ENCODE results near the gene CRYBA1. TPM values are rescaled to one million over a fixed set of nuclear protein-coding genes. Genes with fewer than 3 reads are reported as not detected.

CRYBA1 gene
- total and polyA plus RNA-seq, 2 of the 8 experiments (the other 6 are each of a cell fraction or from before 2014, with no cell fraction given): not detected

DNA sequence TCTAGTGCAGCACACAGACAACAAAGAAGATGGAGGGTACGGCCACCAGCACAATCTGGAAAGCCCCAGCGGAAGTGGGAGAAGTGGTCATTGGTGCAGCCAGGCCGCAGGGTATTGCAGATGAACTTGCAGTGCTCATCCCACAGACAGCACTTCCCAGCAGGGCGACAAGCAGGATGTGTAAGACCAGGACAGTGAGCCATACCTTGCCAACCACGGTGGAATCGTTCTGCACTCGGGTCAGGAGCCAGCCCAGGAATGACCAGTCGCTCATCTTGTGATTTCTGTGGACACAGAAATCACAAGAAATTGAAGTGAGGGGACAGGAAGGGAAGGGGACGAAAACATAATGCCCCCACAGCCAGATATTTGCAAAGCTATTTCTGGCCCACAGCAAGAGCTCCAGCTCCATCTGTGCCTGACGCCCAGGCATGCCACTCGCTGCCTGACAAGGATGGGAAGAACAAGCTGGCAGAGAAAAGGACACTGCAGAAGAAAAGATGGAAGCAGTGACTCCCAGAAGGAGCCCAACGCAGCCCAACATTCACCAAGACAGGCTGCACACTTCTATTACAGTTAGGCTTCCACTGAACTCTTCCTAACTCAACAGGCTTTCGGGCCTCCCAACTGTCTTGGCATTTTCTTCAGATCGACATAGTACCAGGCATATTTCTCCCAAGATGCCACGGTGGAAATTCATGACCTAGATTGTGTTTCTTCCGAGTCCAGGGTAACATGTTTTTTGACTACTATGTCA, 49.0 kb upstream of the CRYBA1 start (continued):
- TF ChIP-seq, protein P1, sequence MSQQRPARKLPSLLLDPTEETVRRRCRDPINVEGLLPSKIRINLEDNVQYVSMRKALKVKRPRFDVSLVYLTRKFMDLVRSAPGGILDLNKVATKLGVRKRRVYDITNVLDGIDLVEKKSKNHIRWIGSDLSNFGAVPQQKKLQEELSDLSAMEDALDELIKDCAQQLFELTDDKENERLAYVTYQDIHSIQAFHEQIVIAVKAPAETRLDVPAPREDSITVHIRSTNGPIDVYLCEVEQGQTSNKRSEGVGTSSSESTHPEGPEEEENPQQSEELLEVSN (IDR thresholded peaks at IDR 0.05): no peak
- TF ChIP-seq GTF2F1 (IDR thresholded peaks at IDR 0.05; ENCODE audit: borderline replicate concordance, low read depth, low read length): no peak
- no peak for TF ChIP-seq CREB1 (IDR thresholded peaks at IDR 0.05)
- TF ChIP-seq, protein P2, sequence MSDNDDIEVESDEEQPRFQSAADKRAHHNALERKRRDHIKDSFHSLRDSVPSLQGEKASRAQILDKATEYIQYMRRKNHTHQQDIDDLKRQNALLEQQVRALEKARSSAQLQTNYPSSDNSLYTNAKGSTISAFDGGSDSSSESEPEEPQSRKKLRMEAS (IDR thresholded peaks at IDR 0.05): no peak
- TF ChIP-seq, protein P3, sequence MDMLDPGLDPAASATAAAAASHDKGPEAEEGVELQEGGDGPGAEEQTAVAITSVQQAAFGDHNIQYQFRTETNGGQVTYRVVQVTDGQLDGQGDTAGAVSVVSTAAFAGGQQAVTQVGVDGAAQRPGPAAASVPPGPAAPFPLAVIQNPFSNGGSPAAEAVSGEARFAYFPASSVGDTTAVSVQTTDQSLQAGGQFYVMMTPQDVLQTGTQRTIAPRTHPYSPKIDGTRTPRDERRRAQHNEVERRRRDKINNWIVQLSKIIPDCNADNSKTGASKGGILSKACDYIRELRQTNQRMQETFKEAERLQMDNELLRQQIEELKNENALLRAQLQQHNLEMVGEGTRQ (IDR thresholded peaks at IDR 0.05; ENCODE audit: low read length): no peak
- TF ChIP-seq NANOG (IDR thresholded peaks at IDR 0.05; ENCODE audit: insufficient read depth, low read depth, low read length, poor library complexity, severe bottlenecking): no peak
- TF ChIP-seq CBX5 (IDR thresholded peaks at IDR 0.05; ENCODE audit: low read depth, low read length): no peak
- TF ChIP-seq SUZ12 (IDR thresholded peaks at IDR 0.05; ENCODE audit: low read length): no peak
- TF ChIP-seq ASH2L (IDR thresholded peaks at IDR 0.05; ENCODE audit: low read length): no peak
- TF ChIP-seq, protein P4, sequence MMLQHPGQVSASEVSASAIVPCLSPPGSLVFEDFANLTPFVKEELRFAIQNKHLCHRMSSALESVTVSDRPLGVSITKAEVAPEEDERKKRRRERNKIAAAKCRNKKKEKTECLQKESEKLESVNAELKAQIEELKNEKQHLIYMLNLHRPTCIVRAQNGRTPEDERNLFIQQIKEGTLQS (IDR thresholded peaks at IDR 0.05; ENCODE audit: insufficient read depth, low read depth, low read length): no peak
- no peak for TF ChIP-seq CHD1 (IDR thresholded peaks at IDR 0.05; ENCODE audit: low read depth, low read length)
- no peak for TF ChIP-seq TAF1 (IDR thresholded peaks at IDR 0.05; ENCODE audit: low read depth, low read length)
